Mucosa of stomach (tissue), 1 donor: ENCODE results near the gene TMEM135.

ENCODE experiments used
- H3K27me3 ChIP-seq: one replicate; pipeline ENCODE4 v1.7.0; 2013; ENCODE audit warnings: mild to moderate bottlenecking, low read length; ENCODE audit not compliant: control insufficient read depth, insufficient read depth
- H3K36me3 ChIP-seq: one replicate; pipeline ENCODE4 v1.7.0; 2013; ENCODE audit warnings: low read length; ENCODE audit not compliant: control insufficient read depth, insufficient read depth
- H3K4me1 ChIP-seq: one replicate; pipeline ENCODE4 v1.7.0; 2013; ENCODE audit warnings: mild to moderate bottlenecking, low read length; ENCODE audit not compliant: control insufficient read depth, insufficient read depth
- H3K4me3 ChIP-seq: one replicate; pipeline ENCODE4 v1.7.0; 2013; ENCODE audit warnings: low read length
- H3K9ac ChIP-seq: one replicate; pipeline ENCODE4 v1.7.0; 2013; ENCODE audit warnings: mild to moderate bottlenecking, low read length, moderate library complexity
- H3K9me3 ChIP-seq: one replicate; pipeline ENCODE4 v1.7.0; 2013; ENCODE audit warnings: mild to moderate bottlenecking, low read length, moderate library complexity; ENCODE audit not compliant: control insufficient read depth
- donor health status: Pancreatic carcinoma.

Gene TMEM135

GRCh38 chr11:87057749-87058148 lies 20.0 kb downstream of the TMEM135 start:
- H3K4me1 ChIP-seq: no peaks in the 10 kb centered on the region
- H3K36me3 ChIP-seq: no peaks in the 10 kb centered on the region
- H3K27me3 ChIP-seq: no peaks in the 10 kb centered on the region
- no peak overlapping the region for H3K9ac ChIP-seq
- H3K4me3 ChIP-seq: no peak overlapping the region
- H3K9me3 ChIP-seq: no peaks in the 10 kb centered on the region

- Histone ChIP-seq H3K4me3 (no peak overlapping the region), H3K4me1 (no peaks in the 10 kb centered on the region), H3K9ac (no peak overlapping the region), H3K9me3 (no peaks in the 10 kb centered on the region), H3K27me3 (no peaks in the 10 kb centered on the region), H3K36me3 (no peaks in the 10 kb centered on the region)
Observed at GRCh38 chr11:87059596-87060390, 22.1 kb downstream of the TMEM135 start.

- Histone ChIP-seq H3K36me3 (no peaks in the 10 kb centered on the region), H3K9me3 (no peaks in the 10 kb centered on the region), H3K4me3 (no peak overlapping the region), H3K27me3 (no peaks in the 10 kb centered on the region), H3K4me1 (no peaks in the 10 kb centered on the region), H3K9ac (no peak overlapping the region)
Observed at GRCh38 chr11:87061766-87062165, 24.0 kb downstream of the TMEM135 start.

- no peaks in the 10 kb centered on the region for H3K27me3 ChIP-seq
- H3K36me3 ChIP-seq: no peaks in the 10 kb centered on the region
- no peak overlapping the region for H3K9ac ChIP-seq
- H3K4me1 ChIP-seq: no peaks in the 10 kb centered on the region
- no peak overlapping the region for H3K4me3 ChIP-seq
- no peaks in the 10 kb centered on the region for H3K9me3 ChIP-seq
Observed at GRCh38 chr11:87063982-87064381, 26.2 kb downstream of the TMEM135 start.

GRCh38 chr11:87072787-87073186 lies 35.1 kb downstream of the TMEM135 start:
- Histone ChIP-seq H3K4me1 (no peaks in the 10 kb centered on the region), H3K36me3 (no peaks in the 10 kb centered on the region), H3K4me3 (no peak overlapping the region), H3K9ac (no peak overlapping the region), H3K27me3 (no peaks in the 10 kb centered on the region), H3K9me3 (no peaks in the 10 kb centered on the region)

GRCh38 chr11:87076260-87076783 lies 38.6 kb downstream of the TMEM135 start:
- Histone ChIP-seq H3K27me3 (no peaks in the 10 kb centered on the region), H3K9me3 (no peaks in the 10 kb centered on the region), H3K36me3 (no peaks in the 10 kb centered on the region), H3K4me3 (no peak overlapping the region), H3K4me1 (no peaks in the 10 kb centered on the region), H3K9ac (no peak overlapping the region)

- H3K4me3 ChIP-seq: no peak overlapping the region
- no peaks in the 10 kb centered on the region for H3K4me1 ChIP-seq
- H3K9me3 ChIP-seq: no peaks in the 10 kb centered on the region
- no peaks in the 10 kb centered on the region for H3K36me3 ChIP-seq
- H3K9ac ChIP-seq: no peak overlapping the region
- no peaks in the 10 kb centered on the region for H3K27me3 ChIP-seq
Observed at GRCh38 chr11:87076874-87077429, 39.2 kb downstream of the TMEM135 start.

- Histone ChIP-seq H3K9me3 (no peaks in the 10 kb centered on the region), H3K4me1 (no peaks in the 10 kb centered on the region), H3K27me3 (no peaks in the 10 kb centered on the region), H3K4me3 (no peak overlapping the region), H3K36me3 (no peaks in the 10 kb centered on the region), H3K9ac (no peak overlapping the region)
Observed at GRCh38 chr11:87081358-87081757, 43.6 kb downstream of the TMEM135 start.

- no peak overlapping the region for H3K9ac ChIP-seq
- H3K4me3 ChIP-seq: no peak overlapping the region
- H3K36me3 ChIP-seq: no peaks in the 10 kb centered on the region
Observed at GRCh38 chr11:87082590-87082989, 44.9 kb downstream of the TMEM135 start.

GRCh38 chr11:87083029-87083428 lies 45.3 kb downstream of the TMEM135 start:
- Histone ChIP-seq H3K27me3 (no peaks in the 10 kb centered on the region), H3K9me3 (no peaks in the 10 kb centered on the region), H3K4me3 (no peak overlapping the region), H3K4me1 (no peaks in the 10 kb centered on the region), H3K36me3 (no peaks in the 10 kb centered on the region), H3K9ac (no peak overlapping the region)

More at GRCh38 chr11:87082590-87082989, 44.9 kb downstream of the TMEM135 start:
- H3K9me3 ChIP-seq: no peaks in the 10 kb centered on the region
- H3K4me1 ChIP-seq: no peaks in the 10 kb centered on the region
- no peaks in the 10 kb centered on the region for H3K27me3 ChIP-seq

GRCh38 chr11:87092159-87092558 lies 54.4 kb downstream of the TMEM135 start:
- no peaks in the 10 kb centered on the region for H3K9me3 ChIP-seq
- H3K9ac ChIP-seq: no peak overlapping the region
- no peaks in the 10 kb centered on the region for H3K36me3 ChIP-seq
- no peak overlapping the region for H3K4me3 ChIP-seq
- H3K27me3 ChIP-seq: no peaks in the 10 kb centered on the region
- peaks cover under 1% of the 10 kb centered on the region for H3K4me1 ChIP-seq

- Histone ChIP-seq H3K36me3 (no peaks in the 10 kb centered on the region), H3K4me3 (no peak overlapping the region), H3K9ac (no peak overlapping the region), H3K9me3 (no peaks in the 10 kb centered on the region), H3K4me1 (peaks cover 5% of the 10 kb centered on the region), H3K27me3 (no peaks in the 10 kb centered on the region)
Observed at GRCh38 chr11:87092567-87092966, 54.8 kb downstream of the TMEM135 start.
